NOMO-1 treated with DMSO at 0.1 percent for 48 hours (cell line): ENCODE measurements around the gene TMEM154.

ENCODE experiments used
- DNase-seq: peaks from one replicate; lab custom pipeline; 2025; ENCODE audit not compliant: unreplicated experiment; lab: John Stamatoyannopoulos, UW

TMEM154 gene

DNA sequence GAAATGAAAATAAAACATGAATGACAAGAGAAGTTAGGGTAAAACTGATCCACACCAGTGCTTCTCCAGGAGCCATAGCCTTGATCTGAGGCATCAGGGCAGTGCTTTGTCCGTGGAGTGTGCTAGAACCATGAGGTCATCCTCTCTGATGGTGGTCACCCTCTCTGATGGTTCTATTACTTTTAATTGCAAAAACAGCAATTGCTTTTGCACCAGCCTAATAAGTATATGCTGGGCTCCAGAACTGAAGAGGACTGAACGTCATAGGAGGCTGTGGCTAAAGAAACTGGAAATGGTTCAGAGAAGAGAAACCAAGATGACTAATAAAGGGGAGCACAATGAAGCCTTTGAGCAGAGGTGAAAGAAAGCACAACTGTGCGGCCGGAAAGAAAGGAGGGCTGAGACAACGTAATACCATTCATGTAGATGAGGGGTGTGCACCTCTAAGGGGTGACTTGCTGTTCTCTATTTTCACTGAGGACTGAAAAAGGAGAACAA is 17.0 kb upstream of the TMEM154 start:
- peak; percentile 89 for DNase-seq

DNA sequence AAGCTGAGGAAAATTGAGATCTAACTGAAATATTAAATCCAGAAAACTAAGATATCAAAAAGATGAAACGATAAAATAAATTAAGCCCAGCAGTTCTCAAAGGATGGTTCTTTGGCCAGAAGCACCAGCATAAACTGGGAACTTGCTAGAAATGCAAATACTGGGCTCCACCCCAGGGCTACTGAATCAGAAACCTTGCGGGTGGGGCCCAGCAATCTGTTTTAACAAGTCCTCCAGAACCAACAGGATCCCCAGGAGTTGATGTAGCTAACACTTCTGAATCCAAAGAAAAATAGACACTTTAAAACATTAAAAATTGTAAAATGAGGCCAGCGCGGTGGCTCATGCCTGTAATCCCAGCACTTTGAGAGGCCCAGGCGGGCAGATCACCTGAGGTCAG is 14.1 kb upstream of the TMEM154 start:
- no peak for DNase-seq

DNA sequence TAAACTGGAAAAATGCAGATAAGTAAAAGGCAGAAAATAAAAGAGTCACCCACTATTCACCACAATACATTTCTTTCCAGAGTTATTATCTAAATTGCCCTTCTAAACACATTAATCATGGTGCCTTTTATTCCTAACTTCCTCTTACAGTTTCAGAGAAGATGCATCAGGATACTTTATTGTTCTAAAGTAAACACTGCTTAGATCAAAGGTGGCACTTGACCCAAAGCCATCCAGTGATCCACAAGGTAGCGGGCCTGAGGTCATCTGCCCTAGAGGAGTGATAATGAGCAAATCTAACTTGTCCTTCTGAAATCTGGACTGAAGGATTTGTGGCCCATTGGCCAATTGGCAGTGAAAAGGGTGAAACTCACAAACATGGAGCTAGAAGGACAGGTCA is 12.0 kb upstream of the TMEM154 start:
- peak; percentile 35 for DNase-seq

DNA sequence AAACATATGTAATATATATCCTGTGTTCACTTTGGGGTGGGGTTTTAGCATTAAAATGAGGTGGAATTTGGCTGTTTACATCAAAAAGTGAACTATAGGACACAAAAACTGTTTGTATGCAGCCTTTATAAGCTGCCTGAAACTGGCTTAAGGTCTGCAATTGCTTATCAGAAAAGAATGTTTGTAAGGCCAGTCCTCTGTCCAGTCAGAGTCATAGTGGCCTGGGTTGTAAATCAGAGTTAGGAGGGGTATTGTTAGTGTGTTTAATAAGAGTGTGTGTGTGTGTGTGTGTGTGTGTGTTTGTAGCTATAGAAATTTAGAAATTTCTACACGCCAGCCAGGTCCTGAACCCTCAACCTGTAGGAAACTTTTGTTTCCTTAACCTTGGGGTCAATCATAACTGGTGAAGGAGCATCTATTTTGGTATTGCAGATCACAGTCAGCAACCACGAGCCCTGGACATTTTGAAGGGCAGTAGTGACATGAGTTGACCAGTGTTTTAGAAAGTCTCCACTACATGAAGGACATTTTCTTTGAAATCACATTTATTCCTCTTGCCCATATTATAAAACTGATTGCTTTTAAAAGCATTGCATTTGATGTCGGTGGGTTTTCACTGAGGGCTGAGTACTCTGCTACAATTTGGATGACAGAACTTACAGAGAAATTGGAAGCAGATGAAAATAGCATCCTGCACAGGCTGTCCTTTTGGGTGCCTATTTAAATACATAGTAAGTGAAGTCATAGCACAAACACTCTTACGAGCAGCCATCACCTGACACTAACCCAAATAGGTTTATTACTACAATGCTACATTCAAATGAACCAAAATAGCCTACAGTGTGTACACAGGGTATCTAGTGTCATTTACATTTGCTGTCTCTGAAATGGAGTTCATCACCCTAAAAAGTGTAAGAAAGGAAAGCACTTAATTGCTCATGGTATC is 11.2 kb upstream of the TMEM154 start:
- DNase-seq, result no peak

DNA sequence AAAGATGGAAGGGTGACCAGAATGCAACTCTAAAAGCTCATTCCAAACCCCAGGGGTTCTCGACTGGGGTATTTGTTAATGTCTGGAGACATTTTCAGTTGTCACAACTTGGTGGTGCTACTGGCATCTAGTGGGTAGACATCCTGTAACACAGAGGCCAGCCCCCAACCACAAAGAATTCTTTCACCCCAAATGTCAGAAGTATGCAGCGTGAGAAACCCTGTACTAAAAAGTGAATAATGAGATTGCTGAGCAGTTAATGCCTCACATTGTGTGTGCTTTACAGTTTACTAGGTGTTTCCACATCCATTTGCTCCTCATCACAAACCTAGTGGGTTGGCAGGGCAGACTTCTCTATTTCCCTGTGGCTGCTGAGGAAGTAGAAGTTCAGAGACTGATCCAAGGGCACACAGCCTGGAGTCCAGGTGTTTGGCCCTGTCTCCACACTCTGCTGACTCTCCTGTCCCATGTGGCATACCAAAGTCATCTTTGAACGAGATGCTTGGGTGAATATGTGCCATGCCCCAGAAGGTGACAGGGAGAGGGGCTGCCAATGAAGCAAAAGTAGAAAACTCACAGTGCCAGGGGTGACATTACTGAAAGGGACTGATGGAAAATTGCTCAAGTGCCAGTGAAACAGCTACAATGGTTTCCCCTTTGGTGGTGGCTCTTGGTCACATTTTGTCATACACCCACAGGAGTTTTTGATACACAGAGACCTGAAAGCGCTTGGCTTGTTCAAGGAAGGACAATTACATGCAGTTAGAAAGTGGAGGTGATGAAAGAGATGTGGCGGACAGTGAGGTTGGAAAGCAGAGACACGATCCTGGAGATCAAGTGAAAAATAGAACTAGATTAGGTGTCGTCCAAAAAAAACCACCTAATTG is 10.1 kb upstream of the TMEM154 start:
- peak; percentile 24 for DNase-seq

DNA sequence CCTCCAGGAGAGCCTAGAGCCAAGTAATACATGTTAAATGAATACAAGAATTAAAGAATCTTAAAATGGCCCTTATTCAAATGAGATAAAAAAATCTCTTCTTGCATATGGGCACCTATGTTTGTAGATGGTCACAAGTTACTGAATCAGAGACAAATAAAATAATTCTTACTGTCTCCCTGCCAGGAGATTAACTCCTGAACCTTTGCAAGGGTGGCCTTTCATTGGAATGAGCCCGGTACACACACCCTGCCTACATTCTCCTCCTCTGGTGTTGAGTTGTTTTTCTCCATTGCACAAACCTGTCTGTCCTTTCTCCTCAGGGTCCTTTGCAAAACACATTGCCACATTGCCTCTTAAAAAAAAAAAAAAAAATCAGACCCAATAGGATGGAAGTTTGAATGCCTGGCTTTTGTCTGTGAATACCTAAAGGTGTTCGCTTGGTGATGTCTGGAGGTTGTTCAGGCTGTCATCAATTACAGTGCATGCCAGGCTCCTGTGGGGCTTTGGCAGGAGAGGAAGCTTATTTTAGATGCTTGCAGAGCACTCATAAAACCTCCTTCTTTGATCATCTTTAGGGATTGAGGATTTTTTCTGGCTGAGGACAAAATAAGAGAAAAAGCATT is 8.3 kb upstream of the TMEM154 start:
- DNase-seq, result no peak

DNA sequence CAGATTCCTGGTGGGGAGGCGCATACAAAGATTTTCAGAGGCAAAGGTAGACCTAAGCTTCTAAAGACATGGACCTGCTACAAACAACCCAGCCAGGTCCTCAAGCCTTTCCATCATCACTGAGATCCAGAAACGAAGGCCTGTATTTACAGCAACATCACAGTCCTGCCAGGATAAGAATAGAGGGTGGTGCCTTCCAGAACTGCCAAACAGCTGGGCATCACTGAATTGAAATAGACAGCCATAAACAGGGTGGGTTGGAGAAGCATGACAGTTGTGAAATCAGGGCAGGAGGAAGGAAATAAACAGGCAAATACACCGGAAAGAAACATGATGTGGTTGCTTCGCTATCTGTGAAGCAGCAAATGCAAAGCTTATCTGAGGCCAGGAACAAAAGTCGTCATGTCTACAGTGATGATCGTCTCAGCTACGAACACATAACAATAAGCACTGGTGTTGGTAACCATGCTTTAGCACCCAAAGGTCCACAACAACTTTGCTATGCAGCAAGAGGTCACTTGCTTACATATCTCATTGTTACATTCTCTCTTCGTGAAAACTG is 6.7 kb upstream of the TMEM154 start:
- DNase-seq, result peak; percentile 29

DNA sequence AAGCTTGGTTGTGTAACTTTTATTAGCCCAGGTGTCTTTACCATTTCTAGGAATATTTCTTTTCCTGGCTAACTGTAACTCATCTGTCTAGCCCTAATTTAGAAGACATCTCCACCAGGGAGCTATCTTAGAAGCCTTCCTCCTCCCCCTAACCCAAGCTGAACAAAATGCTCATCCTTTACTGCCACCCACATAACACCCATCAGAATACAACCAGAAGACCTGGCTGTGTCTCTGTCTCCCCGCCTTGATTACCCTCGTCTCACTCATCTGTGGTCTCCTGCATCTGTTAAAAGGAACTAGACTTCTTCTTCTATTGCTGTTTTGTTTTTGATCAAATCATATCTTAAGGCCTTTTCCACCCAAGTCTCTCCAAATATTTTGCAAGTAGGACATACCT is 4.8 kb upstream of the TMEM154 start:
- DNase-seq, result no peak

DNA sequence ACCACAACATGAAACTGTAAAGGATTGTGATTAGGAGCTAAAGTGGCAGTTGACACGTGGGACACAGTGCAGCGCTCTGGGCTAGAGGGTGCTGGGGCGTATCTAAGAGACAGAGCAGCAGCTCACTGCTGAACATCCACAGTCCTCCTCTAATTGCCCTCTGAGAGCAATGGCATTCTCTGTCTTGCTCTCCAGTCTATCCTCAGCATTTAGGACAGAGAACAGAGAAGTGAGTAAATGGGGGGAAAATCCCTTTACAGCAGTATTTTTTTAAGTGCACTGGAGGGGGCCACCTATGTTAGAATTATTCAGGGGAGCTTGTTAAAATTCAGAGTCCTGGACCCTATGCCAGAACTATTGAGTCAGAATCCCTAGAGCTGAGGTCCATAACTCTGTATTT is 4.2 kb upstream of the TMEM154 start:
- DNase-seq, result no peak

DNA sequence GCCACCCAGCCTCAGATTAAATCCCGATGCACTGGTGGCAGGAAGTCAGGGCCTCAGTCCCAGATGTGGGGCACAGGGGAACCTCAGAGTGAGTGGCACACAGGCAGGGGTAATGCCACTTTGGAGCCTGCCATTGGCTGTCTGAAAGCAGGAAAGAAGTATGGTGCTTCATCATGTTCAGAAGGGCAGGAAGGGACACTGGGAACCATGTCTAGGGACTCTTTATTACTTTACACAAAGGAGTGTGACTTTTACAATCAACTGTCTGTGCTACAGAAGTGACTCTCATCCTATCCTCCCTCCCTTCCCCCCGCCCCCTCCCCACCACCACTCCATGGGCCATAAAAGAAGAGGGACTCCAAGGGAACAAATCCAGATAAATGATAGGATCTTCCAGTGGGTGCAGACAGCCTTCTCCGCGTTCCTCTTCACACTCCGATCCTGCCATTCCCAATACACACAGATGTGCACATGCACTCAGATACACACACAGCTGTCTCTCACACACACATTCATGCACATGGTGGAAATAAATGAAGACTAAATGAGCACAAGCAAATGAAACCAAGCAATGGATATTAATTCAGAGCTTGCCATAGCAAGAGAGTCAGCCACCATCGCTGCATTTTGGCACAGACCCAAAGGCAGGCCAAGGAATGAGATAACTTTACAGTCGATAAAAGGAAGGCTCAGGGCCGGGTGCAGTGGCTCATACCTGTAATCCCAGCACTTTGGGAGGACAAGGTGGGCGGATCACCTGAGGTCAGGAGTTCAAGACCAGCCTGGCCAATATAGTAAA is 2.5 kb upstream of the TMEM154 start:
- no peak for DNase-seq

DNA sequence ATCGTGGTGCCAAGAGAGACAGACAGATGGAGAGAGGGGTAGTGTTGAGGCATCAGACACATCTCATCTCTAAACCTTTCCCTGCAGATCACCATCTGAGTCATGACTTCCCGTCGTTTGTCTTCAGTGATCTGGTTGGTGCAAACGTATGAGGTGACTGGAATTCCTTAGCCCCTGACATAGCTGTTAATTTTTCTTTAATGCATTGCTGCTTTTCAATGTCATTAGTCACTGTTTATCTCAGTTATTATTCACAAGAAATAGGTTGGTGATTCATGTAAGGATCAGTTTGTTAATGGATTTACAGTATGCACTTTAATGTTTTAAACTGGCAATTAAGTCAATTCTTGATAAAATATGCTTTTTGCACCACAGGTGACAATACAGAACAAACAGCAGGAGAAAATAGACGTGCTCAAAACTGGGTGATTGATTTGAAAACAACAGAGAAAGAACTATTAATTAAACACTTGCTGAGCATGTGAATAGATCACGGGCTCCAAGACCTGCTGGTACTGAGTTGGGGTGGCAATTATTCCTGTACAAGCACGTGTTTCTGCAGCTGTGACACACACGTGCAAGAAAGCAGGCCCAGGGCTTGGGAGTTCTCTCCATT is 1.3 kb upstream of the TMEM154 start:
- peak; percentile 48 for DNase-seq

DNA sequence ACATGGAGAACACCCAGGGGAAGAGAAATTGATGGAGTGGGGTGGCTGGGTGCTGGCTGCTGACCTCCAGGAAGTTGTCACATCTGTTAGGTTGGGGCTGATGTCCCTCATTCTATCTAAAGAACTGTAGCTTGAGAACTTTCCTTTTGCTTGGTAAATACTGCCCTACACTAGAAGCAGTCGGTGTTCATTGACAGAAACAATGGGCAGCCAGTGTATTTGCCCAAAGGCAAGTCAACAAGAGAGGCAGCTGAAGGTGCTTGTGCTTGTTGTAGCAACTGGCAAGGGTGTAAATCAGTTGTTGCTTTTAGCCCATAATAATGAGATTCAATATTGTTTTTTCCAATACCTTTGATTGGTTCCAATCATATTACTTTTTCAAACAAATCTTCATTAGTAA is 956 bp downstream of the TMEM154 start:
- no peak for DNase-seq

DNA sequence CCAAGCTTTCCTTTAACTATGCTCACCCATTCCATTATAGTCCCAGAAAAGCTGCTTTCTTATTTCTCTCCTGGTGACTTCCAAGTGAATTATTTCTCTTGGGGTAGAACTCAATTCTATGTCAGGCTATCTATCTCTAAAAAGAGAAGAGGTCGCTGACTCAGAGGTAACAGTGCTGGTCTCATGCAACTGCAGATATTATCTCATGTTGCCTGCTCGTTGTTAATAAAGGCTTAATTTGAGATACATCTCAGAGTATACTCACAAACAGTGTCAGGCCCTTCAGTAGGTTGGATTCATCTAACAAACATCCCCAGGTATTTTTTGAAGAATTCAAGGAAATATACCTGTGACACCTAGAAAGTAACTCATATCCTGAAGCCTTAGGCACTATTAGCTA is 2.7 kb downstream of the TMEM154 start:
- DNase-seq, result no peak

DNA sequence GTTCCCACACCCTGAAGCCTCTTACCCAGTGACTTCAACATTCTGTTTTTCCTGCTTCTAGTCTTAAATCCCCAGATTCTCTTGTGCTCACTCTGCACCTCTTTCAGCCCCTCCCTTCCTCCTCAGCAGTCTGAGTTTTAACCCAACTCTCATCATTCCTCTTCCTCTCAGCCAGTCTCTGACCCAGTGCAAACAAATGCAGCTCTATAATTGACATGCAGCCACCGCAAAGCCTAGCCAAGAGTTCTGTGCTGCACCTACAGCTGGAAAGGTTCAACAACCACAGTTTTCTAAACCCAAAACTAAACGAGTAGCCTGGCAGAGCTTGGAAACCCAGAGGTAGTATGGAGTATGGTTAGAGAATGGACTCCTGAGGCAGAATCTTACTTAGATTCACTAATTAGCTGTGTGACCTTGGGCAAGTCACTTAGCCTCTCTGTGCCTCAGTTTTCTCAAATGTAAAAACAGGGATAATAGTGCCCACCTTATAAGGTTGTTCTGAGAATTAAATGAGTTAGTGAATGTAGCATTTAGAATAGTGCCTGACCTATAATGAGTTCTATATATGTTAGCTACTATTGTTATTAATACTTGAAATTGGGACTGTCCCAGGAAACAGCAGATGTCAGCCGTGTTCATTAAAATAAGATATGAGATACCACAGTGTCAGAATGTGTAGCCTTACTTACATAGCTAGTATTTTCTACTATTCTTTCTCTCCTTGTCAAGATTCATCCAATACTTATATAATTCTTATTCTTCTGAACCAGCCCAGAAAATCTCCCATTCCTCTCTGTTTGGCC is 3.5 kb downstream of the TMEM154 start:
- DNase-seq, result no peak

DNA sequence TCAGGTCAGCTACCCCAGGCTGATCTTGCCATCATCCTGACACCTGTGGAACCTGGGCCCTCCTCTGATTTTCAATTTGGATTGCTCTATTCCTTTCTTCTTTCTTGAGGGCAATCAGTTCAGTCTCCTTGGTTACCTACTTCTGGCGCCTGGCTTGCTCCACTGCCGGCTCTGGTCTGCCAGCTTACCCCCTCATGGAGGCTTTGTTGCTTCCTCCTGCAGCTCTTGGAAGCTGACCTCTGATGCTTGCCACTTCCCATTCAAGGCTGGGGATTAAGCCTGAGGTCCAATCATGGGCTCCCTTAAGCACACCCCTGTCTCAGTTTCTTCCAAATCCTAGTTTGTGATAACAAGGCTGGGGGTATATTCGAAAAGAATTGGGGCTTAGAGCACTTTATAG is 5.4 kb downstream of the TMEM154 start:
- DNase-seq, result no peak

DNA sequence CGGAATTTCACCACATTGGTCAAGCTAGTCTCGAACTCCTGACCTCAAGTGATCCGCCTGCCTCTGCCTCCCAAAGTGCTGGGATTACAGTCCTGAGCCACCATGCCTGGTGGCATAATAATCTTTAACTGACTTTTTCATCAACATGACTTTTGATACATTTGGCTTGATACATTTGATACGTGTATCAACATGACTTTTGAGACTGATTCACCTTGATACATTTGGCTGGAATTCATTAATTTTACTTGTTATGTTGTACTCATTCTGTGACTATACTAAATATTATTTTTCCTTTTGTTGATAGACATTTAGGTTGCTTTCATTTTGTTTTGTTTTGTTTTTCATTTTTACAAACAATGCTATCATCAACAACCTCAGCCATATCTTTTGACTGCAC is 6.3 kb downstream of the TMEM154 start:
- DNase-seq, result no peak

DNA sequence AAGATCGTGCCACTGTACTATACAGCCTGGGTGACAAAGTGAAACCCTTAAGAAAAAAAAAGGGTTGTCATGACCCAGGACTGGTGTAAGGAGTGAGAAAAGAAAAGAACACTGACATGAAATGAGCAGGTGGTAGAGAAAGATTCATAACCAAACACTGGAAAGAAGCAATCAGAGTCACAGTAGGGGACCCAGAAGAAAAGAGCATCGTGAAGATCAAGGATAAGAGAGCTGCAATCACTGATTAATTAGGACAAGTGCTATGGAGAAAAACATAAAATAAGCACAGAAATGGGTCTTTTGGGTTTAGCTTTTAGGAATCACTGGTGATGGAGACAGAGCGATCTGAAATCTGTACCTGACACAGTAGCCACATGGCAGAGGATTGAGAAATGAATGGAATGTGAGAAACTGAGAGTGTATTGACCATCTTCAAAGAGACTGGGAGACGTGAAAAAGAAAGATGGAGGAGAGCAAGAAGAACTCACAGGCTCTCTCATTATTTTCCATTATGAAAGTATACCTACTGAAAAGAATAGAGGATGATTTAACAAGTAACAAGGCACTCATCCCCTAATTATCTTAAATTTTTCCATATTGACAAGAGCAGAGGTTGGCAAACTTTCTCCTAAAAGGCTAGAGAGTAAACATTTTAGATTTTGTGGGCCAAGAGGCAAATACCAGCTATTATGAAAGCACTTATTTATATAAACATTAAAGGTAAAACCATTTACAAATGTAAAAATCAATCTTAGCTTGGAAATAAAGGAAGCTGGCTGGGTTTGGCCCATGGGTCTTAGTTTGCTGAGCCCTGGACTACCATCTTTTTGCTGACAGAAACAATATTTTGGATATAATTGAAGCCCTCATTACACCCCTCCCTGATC is 7.3 kb downstream of the TMEM154 start:
- DNase-seq, result no peak
